Memory B cell (primary cell): Measurements from ENCODE around the gene SLC15A3.
"Not testable (repeated sequence)": the region's sequence is repeated elsewhere in the genome, so short reads cannot be mapped to it uniquely, and the experiment has no call there.

Experiments
- ATAC-seq: fragments of 150-1000 bp; cut with Tn5 transposase; 2 replicates; pipeline ENCODE4 v1.10.0; 2021; ENCODE audit warnings: low read depth, mild to moderate bottlenecking, moderate library complexity
- DNase-seq, 2 donors: peaks; one replicate each; pipeline ENCODE4 v3.0.0; 2022; ENCODE audit warnings: low spot score in 2 of 2
- H3K27ac Mint-ChIP-seq: one replicate; pipeline ENCODE4 v1.8.0; 2022; ENCODE audit warnings: mild to moderate bottlenecking, moderate library complexity, mixed read lengths
- H3K27me3 Mint-ChIP-seq: one replicate; pipeline ENCODE4 v1.8.0; 2022; ENCODE audit warnings: mixed read lengths
- H3K36me3 Mint-ChIP-seq: one replicate; pipeline ENCODE4 v1.8.0; 2022; ENCODE audit warnings: mild to moderate bottlenecking, mixed read lengths
- H3K4me1 Mint-ChIP-seq: one replicate; pipeline ENCODE4 v1.8.0; 2022; ENCODE audit warnings: mixed read lengths
- H3K4me3 Mint-ChIP-seq: one replicate; pipeline ENCODE4 v1.8.0; 2022; ENCODE audit warnings: mild to moderate bottlenecking, moderate library complexity, mixed read lengths
- H3K9me3 Mint-ChIP-seq: one replicate; pipeline ENCODE4 v1.8.0; 2022; ENCODE audit warnings: mixed read lengths

The SLC15A3 gene

GRCh38 chr11:60985501-60985900 lies 33.5 kb upstream of the SLC15A3 start:
- H3K36me3 Mint-ChIP-seq = no peaks in the 10 kb centered on the region
- H3K27ac Mint-ChIP-seq = peak overlapping the region; percentile 88
- H3K9me3 Mint-ChIP-seq = no peaks in the 10 kb centered on the region
- H3K4me1 Mint-ChIP-seq = peaks cover 21% of the 10 kb centered on the region
- DNase-seq (no peak), ATAC-seq (no peak)
- H3K4me3 Mint-ChIP-seq = no peak overlapping the region
- H3K27me3 Mint-ChIP-seq = no peaks in the 10 kb centered on the region

GRCh38 chr11:60984636-60985035 lies 32.7 kb upstream of the SLC15A3 start:
- H3K36me3 Mint-ChIP-seq = no peaks in the 10 kb centered on the region
- H3K4me3 Mint-ChIP-seq = no peak overlapping the region
- peaks cover 20% of the 10 kb centered on the region for H3K4me1 Mint-ChIP-seq
- ATAC-seq (no peak), DNase-seq (no peak)
- H3K27me3 Mint-ChIP-seq = no peaks in the 10 kb centered on the region
- H3K27ac Mint-ChIP-seq = no peak overlapping the region
- no peaks in the 10 kb centered on the region for H3K9me3 Mint-ChIP-seq

GRCh38 chr11:60984149-60984548 lies 32.2 kb upstream of the SLC15A3 start:
- Mint-ChIP-seq H3K4me3 (no peak overlapping the region), H3K27me3 (no peaks in the 10 kb centered on the region), H3K36me3 (no peaks in the 10 kb centered on the region), H3K27ac (peak overlapping the region; percentile 15), H3K9me3 (no peaks in the 10 kb centered on the region), H3K4me1 (peaks cover 16% of the 10 kb centered on the region)
- ATAC-seq (no peak), DNase-seq (no peak)

- Mint-ChIP-seq H3K4me3 (no peak overlapping the region), H3K36me3 (no peaks in the 10 kb centered on the region), H3K27me3 (no peaks in the 10 kb centered on the region), H3K4me1 (peaks cover 15% of the 10 kb centered on the region), H3K27ac (no peak overlapping the region), H3K9me3 (no peaks in the 10 kb centered on the region)
- DNase-seq = no peak
- ATAC-seq = no peak
Observed at GRCh38 chr11:60982184-60982583, 30.2 kb upstream of the SLC15A3 start.

- Mint-ChIP-seq H3K4me1 (peaks cover 13% of the 10 kb centered on the region), H3K9me3 (no peaks in the 10 kb centered on the region), H3K4me3 (no peak overlapping the region), H3K27me3 (no peaks in the 10 kb centered on the region), H3K27ac (no peak overlapping the region), H3K36me3 (no peaks in the 10 kb centered on the region)
- DNase-seq (no peak), ATAC-seq (no peak)
Observed at GRCh38 chr11:60981515-60981914, 29.5 kb upstream of the SLC15A3 start.

- DNase-seq (no peak), ATAC-seq (no peak)
- Mint-ChIP-seq H3K9me3 (no peaks in the 10 kb centered on the region), H3K4me3 (no peak overlapping the region), H3K4me1 (peaks cover 9% of the 10 kb centered on the region), H3K27ac (no peak overlapping the region), H3K36me3 (no peaks in the 10 kb centered on the region), H3K27me3 (no peaks in the 10 kb centered on the region)
Observed at GRCh38 chr11:60978546-60979380, 26.8 kb upstream of the SLC15A3 start.

GRCh38 chr11:60977836-60978235 lies 25.9 kb upstream of the SLC15A3 start:
- ATAC-seq (no peak), DNase-seq (no peak)
- H3K4me1 Mint-ChIP-seq = peaks cover 12% of the 10 kb centered on the region
- no peaks in the 10 kb centered on the region for H3K36me3 Mint-ChIP-seq
- H3K27ac Mint-ChIP-seq = no peak overlapping the region
- H3K4me3 Mint-ChIP-seq = no peak overlapping the region
- no peaks in the 10 kb centered on the region for H3K9me3 Mint-ChIP-seq
- H3K27me3 Mint-ChIP-seq = no peaks in the 10 kb centered on the region

GRCh38 chr11:60977224-60977623 lies 25.2 kb upstream of the SLC15A3 start:
- ATAC-seq (no peak), DNase-seq (no peak)
- Mint-ChIP-seq H3K27ac (no peak overlapping the region), H3K4me3 (no peak overlapping the region), H3K36me3 (no peaks in the 10 kb centered on the region), H3K27me3 (no peaks in the 10 kb centered on the region), H3K4me1 (peaks cover 12% of the 10 kb centered on the region), H3K9me3 (no peaks in the 10 kb centered on the region)

GRCh38 chr11:60974726-60975125 lies 22.8 kb upstream of the SLC15A3 start:
- ATAC-seq = no peak
- no peak overlapping the region for H3K4me3 Mint-ChIP-seq

GRCh38 chr11:60974316-60974715 lies 22.3 kb upstream of the SLC15A3 start:
- DNase-seq, ATAC-seq, H3K36me3 Mint-ChIP-seq, H3K9me3 Mint-ChIP-seq, H3K27ac Mint-ChIP-seq, H3K27me3 Mint-ChIP-seq, H3K4me3 Mint-ChIP-seq: not testable (repeated sequence)
- H3K4me1 Mint-ChIP-seq = peaks cover 27% of the 10 kb centered on the region

More at GRCh38 chr11:60974726-60975125, 22.8 kb upstream of the SLC15A3 start:
- peaks cover 27% of the 10 kb centered on the region for H3K4me1 Mint-ChIP-seq
- H3K27me3 Mint-ChIP-seq = no peaks in the 10 kb centered on the region
- H3K27ac Mint-ChIP-seq = no peak overlapping the region
- H3K9me3 Mint-ChIP-seq = no peaks in the 10 kb centered on the region
- no peaks in the 10 kb centered on the region for H3K36me3 Mint-ChIP-seq
- DNase-seq = no peak

GRCh38 chr11:60973699-60974098 lies 21.7 kb upstream of the SLC15A3 start:
- Mint-ChIP-seq H3K4me3 (no peak overlapping the region), H3K9me3 (no peaks in the 10 kb centered on the region), H3K27me3 (no peaks in the 10 kb centered on the region), H3K36me3 (no peaks in the 10 kb centered on the region), H3K4me1 (peaks cover 27% of the 10 kb centered on the region), H3K27ac (peak overlapping the region; percentile 64)
- ATAC-seq = no peak
- no peak for DNase-seq

GRCh38 chr11:60972182-60973030 lies 20.4 kb upstream of the SLC15A3 start:
- H3K27me3 Mint-ChIP-seq = peaks cover 5% of the 10 kb centered on the region
- H3K36me3 Mint-ChIP-seq = peaks cover 3% of the 10 kb centered on the region
- ATAC-seq (no peak), DNase-seq (no peak)
- H3K27ac Mint-ChIP-seq = no peak overlapping the region
- peak overlapping the region; percentile 75 for H3K4me3 Mint-ChIP-seq
- peaks cover 24% of the 10 kb centered on the region for H3K4me1 Mint-ChIP-seq
- peaks cover 3% of the 10 kb centered on the region for H3K9me3 Mint-ChIP-seq

- Mint-ChIP-seq H3K4me1 (peaks cover 23% of the 10 kb centered on the region), H3K9me3 (peaks cover 3% of the 10 kb centered on the region), H3K36me3 (peaks cover 3% of the 10 kb centered on the region)
Observed at GRCh38 chr11:60971520-60971919, 19.5 kb upstream of the SLC15A3 start, which contains the start of gene CD6. CD6 (plus strand) TSS chr11:60971680; CDS start chr11:60971866, 186 bp downstream.

GRCh38 chr11:60970890-60971289 lies 18.9 kb upstream of the SLC15A3 start:
- H3K27ac Mint-ChIP-seq = no peak overlapping the region
- no peak for DNase-seq
- H3K27me3 Mint-ChIP-seq = peaks cover 6% of the 10 kb centered on the region
- H3K4me3 Mint-ChIP-seq = peak overlapping the region; percentile 75
- peaks cover 3% of the 10 kb centered on the region for H3K9me3 Mint-ChIP-seq
- peaks cover 3% of the 10 kb centered on the region for H3K36me3 Mint-ChIP-seq
- peaks cover 23% of the 10 kb centered on the region for H3K4me1 Mint-ChIP-seq
- no peak for ATAC-seq

More at GRCh38 chr11:60971520-60971919, 19.5 kb upstream of the SLC15A3 start, which contains the start of gene CD6:
- peak within 1 kb of the TSS; percentile 75 for H3K4me3 Mint-ChIP-seq
- H3K27me3 Mint-ChIP-seq = peaks cover 6% of the 10 kb centered on the region
- DNase-seq (peak in 1 of 2 donors; percentile 20), ATAC-seq (peak; percentile 70)
- peak within 1 kb of the TSS; percentile 53 for H3K27ac Mint-ChIP-seq
